ENCODE data around the gene ALDH6A1.

- TF ChIP-seq POLR2AphosphoS5 (IDR thresholded peaks at IDR 0.05; ENCODE audit: low read depth, low read length) (no peak), POLR2A (IDR thresholded peaks at IDR 0.05; ENCODE audit: low read depth, low read length) (no peak)
Measured at GRCh38 chr14:74085828-74086227, 1.6 kb upstream of the ALDH6A1 start.

Measured in GM12891 (cell line).